Prostate gland (tissue), 2 donors: ENCODE measurements around the gene ROCK1. TPM values are rescaled to one million over a fixed set of nuclear protein-coding genes. Genes with fewer than 3 reads are reported as not detected.
"Not testable (repeated sequence)": the region's sequence is repeated elsewhere in the genome, so short reads cannot be mapped to it uniquely, and the experiment has no call there.

Experiments
- DNase-seq: peaks from one replicate; pipeline ENCODE4 v3.0.0-alpha.2; 2019; ENCODE audit warnings: low spot score
- H3K27ac ChIP-seq, 2 donors: fragments of 200-600 bp; sonication (generic); 2 replicates each; pipeline ENCODE4 v1.5.1; 2017 to 2019
- H3K27me3 ChIP-seq: fragments of 200-600 bp; sonication (generic); replicated peaks from 2 replicates; pipeline ENCODE4 v1.5.1; 2019; ENCODE audit not compliant: insufficient read depth
- H3K36me3 ChIP-seq, 2 donors: fragments of 200-600 bp; sonication (generic); 1 replicate in 1 of 2; 2 replicates in 1 of 2; pipeline versions ENCODE4 v1.5.1 to v1.8.1; 2017 to 2019
- H3K4me1 ChIP-seq: fragments of 200-600 bp; sonication (generic); replicated peaks from 2 replicates; pipeline ENCODE4 v1.5.1; 2019
- H3K4me3 ChIP-seq, 2 donors: fragments of 200-600 bp; sonication (generic); 2 replicates each; pipeline ENCODE4 v1.5.1; 2017 to 2019
- H3K9me3 ChIP-seq: fragments of 200-600 bp; sonication (generic); 2 replicates; pipeline ENCODE4 v1.5.1; 2017
- CTCF ChIP-seq, 4 experiments: fragments of 200-600 bp in 2 of 4; fragments of 450-650 bp in 2 of 4; sonication (generic) in 2 of 4; IDR thresholded peaks; 1 replicate in 3 of 4; 2 replicates in 1 of 4; pipeline ENCODE4 v1.5.1; 2016 to 2019; ENCODE audit warnings: antibody characterized with exemption in 4 of 4, mild to moderate bottlenecking in 2 of 4, moderate library complexity in 2 of 4
- POLR2A ChIP-seq: fragments of 450-650 bp; IDR thresholded peaks from one replicate; pipeline ENCODE4 v1.6.1; 2016; ENCODE audit warnings: antibody characterized with exemption, mild to moderate bottlenecking
- POLR2AphosphoS5 ChIP-seq: sonication (generic); formaldehyde crosslinking; IDR thresholded peaks from one replicate; pipeline ENCODE4 v1.6.1; 2017; ENCODE audit warnings: antibody characterized with exemption
- WGBS: methylation state at CpG from one replicate; pipeline ENCODE4 v1.1.5; 2018; 5-methylcytosine and 5-hydroxymethylcytosine counted together
- intact Hi-C: fragments of 100-400 bp; cut with DNase I; formaldehyde crosslinking; loops from one replicate; pipeline ENCODE4 v1.14.2; 2022
- total RNA-seq, 2 donors: library from RNA; depleted of rRNA; stranded (reverse); fragments of >200 nt; gene quantifications; one replicate each; pipeline ENCODE4 v1.1.0, GENCODE V29; 2016

ROCK1 gene
- total RNA-seq, 2 donors from 2014 or later, result 32.2 to 35.2 TPM

- no peak overlapping the region for H3K4me3 ChIP-seq
- H3K9me3 ChIP-seq, result no peaks in the 10 kb centered on the region
- TF ChIP-seq POLR2AphosphoS5 (no peak), POLR2A (no peak), CTCF (IDR thresholded peaks at IDR 0.05) (no peak)
- no peaks in the 10 kb centered on the region for H3K36me3 ChIP-seq
- 61% methylated on average over 5 of the region's 5 CpGs for WGBS
- no peaks in the 10 kb centered on the region for H3K27me3 ChIP-seq
- intact Hi-C loops, result no loop called here
- no peak for DNase-seq
- H3K27ac ChIP-seq, result no peak overlapping the region
- H3K4me1 ChIP-seq, result no peaks in the 10 kb centered on the region
Observed at GRCh38 chr18:21141668-21142422, 30.2 kb upstream of the ROCK1 start.

- intact Hi-C loops, H3K27me3 ChIP-seq, DNase-seq, H3K36me3 ChIP-seq, H3K4me3 ChIP-seq, H3K9me3 ChIP-seq, H3K27ac ChIP-seq, H3K4me1 ChIP-seq: not testable (repeated sequence)
- 97% methylated on average over 34 of the region's 41 CpGs for WGBS
Observed at GRCh38 chr18:21137719-21138488, 26.3 kb upstream of the ROCK1 start.

- 77% methylated on average over 3 of the region's 3 CpGs for WGBS
- Histone ChIP-seq H3K4me3 (no peak overlapping the region), H3K36me3 (no peaks in the 10 kb centered on the region), H3K27ac (no peak overlapping the region), H3K4me1 (no peaks in the 10 kb centered on the region), H3K9me3 (no peaks in the 10 kb centered on the region), H3K27me3 (no peaks in the 10 kb centered on the region)
- intact Hi-C loops, result no loop called here
- no peak for DNase-seq
- peak in 2 of 4 experiments; percentile 20 to 35 for TF ChIP-seq CTCF (IDR thresholded peaks at IDR 0.05)
- TF ChIP-seq POLR2A, result no peak
Observed at GRCh38 chr18:21134895-21135294, 23.3 kb upstream of the ROCK1 start.

GRCh38 chr18:21132398-21132918 lies 20.8 kb upstream of the ROCK1 start:
- no peak for DNase-seq
- TF ChIP-seq POLR2AphosphoS5 (no peak), POLR2A (no peak), CTCF (IDR thresholded peaks at IDR 0.05) (no peak)
- WGBS, result 90% methylated on average over 8 of the region's 27 CpGs
- Histone ChIP-seq H3K4me3 (no peak overlapping the region), H3K4me1 (no peaks in the 10 kb centered on the region), H3K9me3 (no peaks in the 10 kb centered on the region), H3K36me3 (no peaks in the 10 kb centered on the region), H3K27me3 (no peaks in the 10 kb centered on the region), H3K27ac (no peak overlapping the region)
- intact Hi-C loops, result no loop called here

GRCh38 chr18:21131698-21132227 lies 20.1 kb upstream of the ROCK1 start:
- 92% methylated on average over 10 of the region's 10 CpGs for WGBS
- Histone ChIP-seq H3K27ac (no peak overlapping the region), H3K9me3 (no peaks in the 10 kb centered on the region), H3K27me3 (no peaks in the 10 kb centered on the region), H3K36me3 (no peaks in the 10 kb centered on the region), H3K4me3 (no peak overlapping the region), H3K4me1 (no peaks in the 10 kb centered on the region)
- intact Hi-C loops, result no loop called here
- no peak for DNase-seq
- TF ChIP-seq CTCF (IDR thresholded peaks at IDR 0.05) (no peak), POLR2AphosphoS5 (no peak), POLR2A (no peak)
